ENCODE measurements around the gene PGRMC1.

The PGRMC1 gene

GRCh38 chrX:119218198-119218597 is 17.9 kb upstream of the PGRMC1 start:
- ChIA-PET CTCF (interaction anchor here (1.1 to 2.4 kb wide), 4 partner anchors 9 to 100 kb away, joined by 3 to 7 read pairs (median 5); no protein-coding TSS in a partner anchor), POLR2A (no interaction called here)
- DNase-seq, result peak; percentile 11 to 23 (median 17)
- H3K4me3 ChIP-seq (ENCODE audit: control insufficient read depth in 1 of 7, extremely low read depth in 1 of 7, insufficient read depth in 4 of 7, low read depth in 2 of 7, low read length in 6 of 7), result no peak overlapping the region
- no peak overlapping the region for H3K27ac ChIP-seq (ENCODE audit: insufficient read depth in 1 of 2, low read depth in 1 of 2, low read length in 2 of 2, poor library complexity in 1 of 2, severe bottlenecking in 2 of 2)
- no peaks in the 10 kb centered on the region for H3K27me3 ChIP-seq (replicated peaks in 2 of 5; ENCODE audit: control insufficient read depth in 4 of 5, insufficient read depth in 5 of 5, low read length in 4 of 5)
- peaks cover 0 to 6% (median 0%) of the 10 kb centered on the region in 4 experiments for H3K4me1 ChIP-seq (ENCODE audit: control extremely low read depth in 1 of 4, control insufficient read depth in 4 of 4, insufficient read depth in 4 of 4, low read length in 3 of 4)
- H3K9me3 ChIP-seq (ENCODE audit: control extremely low read depth in 1 of 5, control insufficient read depth in 4 of 5, insufficient read depth in 2 of 5, low read depth in 1 of 5, low read length in 4 of 5), result no peaks in the 10 kb centered on the region
- no CpG with 5 or more reads among the region's 4 CpGs for WGBS (ENCODE audit: insufficient coverage)
- no peaks in the 10 kb centered on the region for H3K36me3 ChIP-seq (ENCODE audit: control insufficient read depth in 4 of 4, insufficient read depth in 4 of 4, low read length in 3 of 4)

- ChIA-PET CTCF (no interaction called here), POLR2A (no interaction called here)
- no peaks in the 10 kb centered on the region for H3K36me3 ChIP-seq (ENCODE audit: control insufficient read depth in 4 of 4, insufficient read depth in 4 of 4, low read length in 3 of 4)
- WGBS (ENCODE audit: insufficient coverage), result 75% methylated on average over 34 of the region's 37 CpGs
- H3K4me3 ChIP-seq (ENCODE audit: control insufficient read depth in 1 of 7, extremely low read depth in 1 of 7, insufficient read depth in 4 of 7, low read depth in 2 of 7, low read length in 6 of 7), result no peak overlapping the region
- no peaks in the 10 kb centered on the region for H3K9me3 ChIP-seq (ENCODE audit: control extremely low read depth in 1 of 5, control insufficient read depth in 4 of 5, insufficient read depth in 2 of 5, low read depth in 1 of 5, low read length in 4 of 5)
- no peak overlapping the region for H3K27ac ChIP-seq (ENCODE audit: insufficient read depth in 1 of 2, low read depth in 1 of 2, low read length in 2 of 2, poor library complexity in 1 of 2, severe bottlenecking in 2 of 2)
- DNase-seq, result no peak
- peaks cover 0 to 4% (median 0%) of the 10 kb centered on the region in 5 experiments for H3K27me3 ChIP-seq (replicated peaks in 2 of 5; ENCODE audit: control insufficient read depth in 4 of 5, insufficient read depth in 5 of 5, low read length in 4 of 5)
- H3K4me1 ChIP-seq (ENCODE audit: control extremely low read depth in 1 of 4, control insufficient read depth in 4 of 4, insufficient read depth in 4 of 4, low read length in 3 of 4), result peaks cover 0 to 11% (median 0%) of the 10 kb centered on the region in 4 experiments
Measured at GRCh38 chrX:119222932-119223331, 13.2 kb upstream of the PGRMC1 start.

GRCh38 chrX:119223783-119224182 is 12.3 kb upstream of the PGRMC1 start:
- POLR2A ChIA-PET, result no interaction called here
- no peak overlapping the region for H3K4me3 ChIP-seq (ENCODE audit: control insufficient read depth in 1 of 7, extremely low read depth in 1 of 7, insufficient read depth in 4 of 7, low read depth in 2 of 7, low read length in 6 of 7)
- DNase-seq, result no peak
- H3K9me3 ChIP-seq (ENCODE audit: control extremely low read depth in 1 of 5, control insufficient read depth in 4 of 5, insufficient read depth in 2 of 5, low read depth in 1 of 5, low read length in 4 of 5), result no peaks in the 10 kb centered on the region
- peaks cover 0 to 11% (median 0%) of the 10 kb centered on the region in 4 experiments for H3K4me1 ChIP-seq (ENCODE audit: control extremely low read depth in 1 of 4, control insufficient read depth in 4 of 4, insufficient read depth in 4 of 4, low read length in 3 of 4)
- no peaks in the 10 kb centered on the region for H3K36me3 ChIP-seq (ENCODE audit: control insufficient read depth in 4 of 4, insufficient read depth in 4 of 4, low read length in 3 of 4)
- no peak overlapping the region for H3K27ac ChIP-seq (ENCODE audit: insufficient read depth in 1 of 2, low read depth in 1 of 2, low read length in 2 of 2, poor library complexity in 1 of 2, severe bottlenecking in 2 of 2)
- H3K27me3 ChIP-seq (replicated peaks in 2 of 5; ENCODE audit: control insufficient read depth in 4 of 5, insufficient read depth in 5 of 5, low read length in 4 of 5), result peaks cover 0 to 6% (median 0%) of the 10 kb centered on the region in 5 experiments
- CTCF ChIA-PET, result no interaction called here

- no peak overlapping the region for H3K27ac ChIP-seq (ENCODE audit: insufficient read depth in 1 of 2, low read depth in 1 of 2, low read length in 2 of 2, poor library complexity in 1 of 2, severe bottlenecking in 2 of 2)
- WGBS (ENCODE audit: insufficient coverage), result 83% methylated on average over 1 of the region's 3 CpGs
- POLR2A ChIA-PET, result no interaction called here
- no peaks in the 10 kb centered on the region for H3K9me3 ChIP-seq (ENCODE audit: control extremely low read depth in 1 of 5, control insufficient read depth in 4 of 5, insufficient read depth in 2 of 5, low read depth in 1 of 5, low read length in 4 of 5)
- H3K4me3 ChIP-seq (ENCODE audit: control insufficient read depth in 1 of 7, extremely low read depth in 1 of 7, insufficient read depth in 4 of 7, low read depth in 2 of 7, low read length in 6 of 7), result no peak overlapping the region
- CTCF ChIA-PET, result no interaction called here
- peaks cover 0 to 8% (median 0%) of the 10 kb centered on the region in 5 experiments for H3K27me3 ChIP-seq (replicated peaks in 2 of 5; ENCODE audit: control insufficient read depth in 4 of 5, insufficient read depth in 5 of 5, low read length in 4 of 5)
- H3K36me3 ChIP-seq (ENCODE audit: control insufficient read depth in 4 of 4, insufficient read depth in 4 of 4, low read length in 3 of 4), result no peaks in the 10 kb centered on the region
- peak; percentile 21 to 75 (median 65) for DNase-seq
- peaks cover 0 to 11% (median 0%) of the 10 kb centered on the region in 4 experiments for H3K4me1 ChIP-seq (ENCODE audit: control extremely low read depth in 1 of 4, control insufficient read depth in 4 of 4, insufficient read depth in 4 of 4, low read length in 3 of 4)
Measured at GRCh38 chrX:119226446-119226845, 9.6 kb upstream of the PGRMC1 start.

GRCh38 chrX:119228512-119229252 is 7.4 kb upstream of the PGRMC1 start:
- H3K4me1 ChIP-seq (ENCODE audit: control extremely low read depth in 1 of 4, control insufficient read depth in 4 of 4, insufficient read depth in 4 of 4, low read length in 3 of 4), result peaks cover 0 to 11% (median 0%) of the 10 kb centered on the region in 4 experiments
- no peak for DNase-seq
- no peaks in the 10 kb centered on the region for H3K36me3 ChIP-seq (ENCODE audit: control insufficient read depth in 4 of 4, insufficient read depth in 4 of 4, low read length in 3 of 4)
- no peak overlapping the region for H3K27ac ChIP-seq (ENCODE audit: insufficient read depth in 1 of 2, low read depth in 1 of 2, low read length in 2 of 2, poor library complexity in 1 of 2, severe bottlenecking in 2 of 2)
- no peaks in the 10 kb centered on the region for H3K9me3 ChIP-seq (ENCODE audit: control extremely low read depth in 1 of 5, control insufficient read depth in 4 of 5, insufficient read depth in 2 of 5, low read depth in 1 of 5, low read length in 4 of 5)
- ChIA-PET CTCF (no interaction called here), POLR2A (no interaction called here)
- no peak overlapping the region for H3K4me3 ChIP-seq (ENCODE audit: control insufficient read depth in 1 of 7, extremely low read depth in 1 of 7, insufficient read depth in 4 of 7, low read depth in 2 of 7, low read length in 6 of 7)
- peaks cover 0 to 8% (median 0%) of the 10 kb centered on the region in 5 experiments for H3K27me3 ChIP-seq (replicated peaks in 2 of 5; ENCODE audit: control insufficient read depth in 4 of 5, insufficient read depth in 5 of 5, low read length in 4 of 5)
- 100% methylated on average over 2 of the region's 6 CpGs for WGBS (ENCODE audit: insufficient coverage)

- Histone ChIP-seq H3K27ac (ENCODE audit: insufficient read depth in 1 of 2, low read depth in 1 of 2, low read length in 2 of 2, poor library complexity in 1 of 2, severe bottlenecking in 2 of 2) (no peak overlapping the region), H3K27me3 (replicated peaks in 2 of 5; ENCODE audit: control insufficient read depth in 4 of 5, insufficient read depth in 5 of 5, low read length in 4 of 5) (peaks cover 0 to 8% (median 0%) of the 10 kb centered on the region in 5 experiments), H3K4me1 (ENCODE audit: control extremely low read depth in 1 of 4, control insufficient read depth in 4 of 4, insufficient read depth in 4 of 4, low read length in 3 of 4) (peaks cover 0 to 11% (median 0%) of the 10 kb centered on the region in 4 experiments), H3K9me3 (ENCODE audit: control extremely low read depth in 1 of 5, control insufficient read depth in 4 of 5, insufficient read depth in 2 of 5, low read depth in 1 of 5, low read length in 4 of 5) (no peaks in the 10 kb centered on the region), H3K4me3 (ENCODE audit: control insufficient read depth in 1 of 7, extremely low read depth in 1 of 7, insufficient read depth in 4 of 7, low read depth in 2 of 7, low read length in 6 of 7) (no peak overlapping the region), H3K36me3 (ENCODE audit: control insufficient read depth in 4 of 4, insufficient read depth in 4 of 4, low read length in 3 of 4) (no peaks in the 10 kb centered on the region)
- CTCF ChIA-PET, result no interaction called here
- POLR2A ChIA-PET, result no interaction called here
- no peak for DNase-seq
Measured at GRCh38 chrX:119229253-119229615, 6.9 kb upstream of the PGRMC1 start.

- Histone ChIP-seq H3K4me3 (ENCODE audit: control insufficient read depth in 1 of 7, extremely low read depth in 1 of 7, insufficient read depth in 4 of 7, low read depth in 2 of 7, low read length in 6 of 7) (no peak overlapping the region), H3K36me3 (ENCODE audit: control insufficient read depth in 4 of 4, insufficient read depth in 4 of 4, low read length in 3 of 4) (no peaks in the 10 kb centered on the region), H3K4me1 (ENCODE audit: control extremely low read depth in 1 of 4, control insufficient read depth in 4 of 4, insufficient read depth in 4 of 4, low read length in 3 of 4) (peaks cover 0 to 10% (median 0%) of the 10 kb centered on the region in 4 experiments), H3K9me3 (ENCODE audit: control extremely low read depth in 1 of 5, control insufficient read depth in 4 of 5, insufficient read depth in 2 of 5, low read depth in 1 of 5, low read length in 4 of 5) (no peaks in the 10 kb centered on the region), H3K27me3 (replicated peaks in 2 of 5; ENCODE audit: control insufficient read depth in 4 of 5, insufficient read depth in 5 of 5, low read length in 4 of 5) (peaks cover 0 to 9% (median 0%) of the 10 kb centered on the region in 5 experiments), H3K27ac (ENCODE audit: insufficient read depth in 1 of 2, low read depth in 1 of 2, low read length in 2 of 2, poor library complexity in 1 of 2, severe bottlenecking in 2 of 2) (no peak overlapping the region)
- ChIA-PET POLR2A (no interaction called here), CTCF (interaction anchor here (1.6 kb wide), 1 partner anchor 112 kb away, joined by 5 read pairs; no protein-coding TSS in a partner anchor)
- DNase-seq, result no peak
- WGBS (ENCODE audit: insufficient coverage), result 63% methylated on average over 1 of the region's 2 CpGs
Measured at GRCh38 chrX:119230850-119231249, 5.2 kb upstream of the PGRMC1 start.

Data from common myeloid progenitor, CD34-positive (primary cell).